Measurements from ENCODE around the gene PROM2.

GRCh38 chr2:95278637-95279225 is 4.5 kb downstream of the PROM2 start:
- TF ChIP-seq, protein P1, sequence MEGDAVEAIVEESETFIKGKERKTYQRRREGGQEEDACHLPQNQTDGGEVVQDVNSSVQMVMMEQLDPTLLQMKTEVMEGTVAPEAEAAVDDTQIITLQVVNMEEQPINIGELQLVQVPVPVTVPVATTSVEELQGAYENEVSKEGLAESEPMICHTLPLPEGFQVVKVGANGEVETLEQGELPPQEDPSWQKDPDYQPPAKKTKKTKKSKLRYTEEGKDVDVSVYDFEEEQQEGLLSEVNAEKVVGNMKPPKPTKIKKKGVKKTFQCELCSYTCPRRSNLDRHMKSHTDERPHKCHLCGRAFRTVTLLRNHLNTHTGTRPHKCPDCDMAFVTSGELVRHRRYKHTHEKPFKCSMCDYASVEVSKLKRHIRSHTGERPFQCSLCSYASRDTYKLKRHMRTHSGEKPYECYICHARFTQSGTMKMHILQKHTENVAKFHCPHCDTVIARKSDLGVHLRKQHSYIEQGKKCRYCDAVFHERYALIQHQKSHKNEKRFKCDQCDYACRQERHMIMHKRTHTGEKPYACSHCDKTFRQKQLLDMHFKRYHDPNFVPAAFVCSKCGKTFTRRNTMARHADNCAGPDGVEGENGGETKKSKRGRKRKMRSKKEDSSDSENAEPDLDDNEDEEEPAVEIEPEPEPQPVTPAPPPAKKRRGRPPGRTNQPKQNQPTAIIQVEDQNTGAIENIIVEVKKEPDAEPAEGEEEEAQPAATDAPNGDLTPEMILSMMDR (IDR thresholded peaks at IDR 0.05; ENCODE audit: low read depth, low read length, missing input control) = no peak
- TF ChIP-seq REST (IDR thresholded peaks at IDR 0.05) = no peak
- TF ChIP-seq GABPA (IDR thresholded peaks at IDR 0.05 in 1 of 2, conservative IDR thresholded peaks at IDR 0.05 in 1 of 2) = no peak
- TF ChIP-seq, protein P2, sequence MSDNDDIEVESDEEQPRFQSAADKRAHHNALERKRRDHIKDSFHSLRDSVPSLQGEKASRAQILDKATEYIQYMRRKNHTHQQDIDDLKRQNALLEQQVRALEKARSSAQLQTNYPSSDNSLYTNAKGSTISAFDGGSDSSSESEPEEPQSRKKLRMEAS (IDR thresholded peaks at IDR 0.05) = no peak
- TF ChIP-seq RAD21 (IDR thresholded peaks at IDR 0.05) = no peak
- no peak for TF ChIP-seq TAF1 (conservative IDR thresholded peaks at IDR 0.05)
- no peak for TF ChIP-seq EGR1 (IDR thresholded peaks at IDR 0.05; ENCODE audit: low read depth in 2 of 2)
- TF ChIP-seq JUND (IDR thresholded peaks at IDR 0.05) = no peak
- TF ChIP-seq, protein P3, sequence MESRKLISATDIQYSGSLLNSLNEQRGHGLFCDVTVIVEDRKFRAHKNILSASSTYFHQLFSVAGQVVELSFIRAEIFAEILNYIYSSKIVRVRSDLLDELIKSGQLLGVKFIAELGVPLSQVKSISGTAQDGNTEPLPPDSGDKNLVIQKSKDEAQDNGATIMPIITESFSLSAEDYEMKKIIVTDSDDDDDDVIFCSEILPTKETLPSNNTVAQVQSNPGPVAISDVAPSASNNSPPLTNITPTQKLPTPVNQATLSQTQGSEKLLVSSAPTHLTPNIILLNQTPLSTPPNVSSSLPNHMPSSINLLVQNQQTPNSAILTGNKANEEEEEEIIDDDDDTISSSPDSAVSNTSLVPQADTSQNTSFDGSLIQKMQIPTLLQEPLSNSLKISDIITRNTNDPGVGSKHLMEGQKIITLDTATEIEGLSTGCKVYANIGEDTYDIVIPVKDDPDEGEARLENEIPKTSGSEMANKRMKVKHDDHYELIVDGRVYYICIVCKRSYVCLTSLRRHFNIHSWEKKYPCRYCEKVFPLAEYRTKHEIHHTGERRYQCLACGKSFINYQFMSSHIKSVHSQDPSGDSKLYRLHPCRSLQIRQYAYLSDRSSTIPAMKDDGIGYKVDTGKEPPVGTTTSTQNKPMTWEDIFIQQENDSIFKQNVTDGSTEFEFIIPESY (IDR thresholded peaks at IDR 0.05) = no peak
- no peak for TF ChIP-seq SP1 (IDR thresholded peaks at IDR 0.05)
- TF ChIP-seq, protein P4, sequence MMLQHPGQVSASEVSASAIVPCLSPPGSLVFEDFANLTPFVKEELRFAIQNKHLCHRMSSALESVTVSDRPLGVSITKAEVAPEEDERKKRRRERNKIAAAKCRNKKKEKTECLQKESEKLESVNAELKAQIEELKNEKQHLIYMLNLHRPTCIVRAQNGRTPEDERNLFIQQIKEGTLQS (IDR thresholded peaks at IDR 0.05) = no peak
- no peak for TF ChIP-seq YY1 (IDR thresholded peaks at IDR 0.05)
- TF ChIP-seq FOXA1 (IDR thresholded peaks at IDR 0.05) = no peak
- TF ChIP-seq HNF4A (conservative IDR thresholded peaks at IDR 0.05) = no peak

Measured in liver (tissue), 3 donors.